ENCODE data around the gene RAVER1. TPM values are rescaled to one million over a fixed set of nuclear protein-coding genes. Genes with fewer than 3 reads are reported as not detected.
A peak's percentile ranks its signal among the peaks of the same experiment; 100 is the strongest.

RAVER1 gene
- total and polyA plus RNA-seq, 10 of the 15 experiments (the other 5 are each of a cell fraction or from before 2014, with no cell fraction given) = 0.03 to 87.0 (median 12.1) TPM

- TF ChIP-seq, protein P1, sequence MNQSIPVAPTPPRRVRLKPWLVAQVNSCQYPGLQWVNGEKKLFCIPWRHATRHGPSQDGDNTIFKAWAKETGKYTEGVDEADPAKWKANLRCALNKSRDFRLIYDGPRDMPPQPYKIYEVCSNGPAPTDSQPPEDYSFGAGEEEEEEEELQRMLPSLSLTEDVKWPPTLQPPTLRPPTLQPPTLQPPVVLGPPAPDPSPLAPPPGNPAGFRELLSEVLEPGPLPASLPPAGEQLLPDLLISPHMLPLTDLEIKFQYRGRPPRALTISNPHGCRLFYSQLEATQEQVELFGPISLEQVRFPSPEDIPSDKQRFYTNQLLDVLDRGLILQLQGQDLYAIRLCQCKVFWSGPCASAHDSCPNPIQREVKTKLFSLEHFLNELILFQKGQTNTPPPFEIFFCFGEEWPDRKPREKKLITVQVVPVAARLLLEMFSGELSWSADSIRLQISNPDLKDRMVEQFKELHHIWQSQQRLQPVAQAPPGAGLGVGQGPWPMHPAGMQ (IDR thresholded peaks at IDR 0.05; ENCODE audit: borderline replicate concordance) = no peak
- TF ChIP-seq YY1 (IDR thresholded peaks at IDR 0.05; ENCODE audit: low read depth, low read length) (0 out of 2 replicates have a peak, but pooled peaks have one; percentile 34), TCF3 (IDR thresholded peaks at IDR 0.05; ENCODE audit: borderline replicate concordance, insufficient read depth, low read depth, low read length) (0 out of 2 replicates have a peak, but pooled peaks have one; percentile 18), IKZF1 (conservative IDR thresholded peaks at IDR 0.05) (peak; percentile 52; the same call in 1 of the 2 replicates), RBBP5 (conservative IDR thresholded peaks at IDR 0.05) (no peak), E2F8 (IDR thresholded peaks at IDR 0.05; ENCODE audit: low read depth, partially characterized antibody) (no peak), ATF3 (IDR thresholded peaks at IDR 0.05; ENCODE audit: borderline replicate concordance, extremely low read depth, low read depth, low read length) (no peak), BCL3 (IDR thresholded peaks at IDR 0.05; ENCODE audit: borderline replicate concordance, insufficient read depth, low read depth, low read length, poor library complexity, severe bottlenecking) (peak; percentile 49), SIX5 (IDR thresholded peaks at IDR 0.05; ENCODE audit: low read depth, low read length, severe bottlenecking) (no peak), ESRRA (IDR thresholded peaks at IDR 0.05; ENCODE audit: low read length) (no peak), JUNB (IDR thresholded peaks at IDR 0.05) (no peak), TARDBP (IDR thresholded peaks at IDR 0.05; ENCODE audit: borderline replicate concordance) (no peak), NBN (IDR thresholded peaks at IDR 0.05) (0 out of 2 replicates have a peak, but pooled peaks have one; percentile 55), HCFC1 (IDR thresholded peaks at IDR 0.05; ENCODE audit: low read length) (no peak), HDGF (IDR thresholded peaks at IDR 0.05) (peak; percentile 32; the same call in 1 of the 2 replicates), POLR2A (IDR thresholded peaks at IDR 0.05; ENCODE audit: low read depth, low read length) (peak; percentile 85), SPI1 (IDR thresholded peaks at IDR 0.05; ENCODE audit: borderline replicate concordance, insufficient read depth, low read depth, low read length) (peak; percentile 66; the same call in 1 of the 2 replicates)
- TF ChIP-seq, protein P2, sequence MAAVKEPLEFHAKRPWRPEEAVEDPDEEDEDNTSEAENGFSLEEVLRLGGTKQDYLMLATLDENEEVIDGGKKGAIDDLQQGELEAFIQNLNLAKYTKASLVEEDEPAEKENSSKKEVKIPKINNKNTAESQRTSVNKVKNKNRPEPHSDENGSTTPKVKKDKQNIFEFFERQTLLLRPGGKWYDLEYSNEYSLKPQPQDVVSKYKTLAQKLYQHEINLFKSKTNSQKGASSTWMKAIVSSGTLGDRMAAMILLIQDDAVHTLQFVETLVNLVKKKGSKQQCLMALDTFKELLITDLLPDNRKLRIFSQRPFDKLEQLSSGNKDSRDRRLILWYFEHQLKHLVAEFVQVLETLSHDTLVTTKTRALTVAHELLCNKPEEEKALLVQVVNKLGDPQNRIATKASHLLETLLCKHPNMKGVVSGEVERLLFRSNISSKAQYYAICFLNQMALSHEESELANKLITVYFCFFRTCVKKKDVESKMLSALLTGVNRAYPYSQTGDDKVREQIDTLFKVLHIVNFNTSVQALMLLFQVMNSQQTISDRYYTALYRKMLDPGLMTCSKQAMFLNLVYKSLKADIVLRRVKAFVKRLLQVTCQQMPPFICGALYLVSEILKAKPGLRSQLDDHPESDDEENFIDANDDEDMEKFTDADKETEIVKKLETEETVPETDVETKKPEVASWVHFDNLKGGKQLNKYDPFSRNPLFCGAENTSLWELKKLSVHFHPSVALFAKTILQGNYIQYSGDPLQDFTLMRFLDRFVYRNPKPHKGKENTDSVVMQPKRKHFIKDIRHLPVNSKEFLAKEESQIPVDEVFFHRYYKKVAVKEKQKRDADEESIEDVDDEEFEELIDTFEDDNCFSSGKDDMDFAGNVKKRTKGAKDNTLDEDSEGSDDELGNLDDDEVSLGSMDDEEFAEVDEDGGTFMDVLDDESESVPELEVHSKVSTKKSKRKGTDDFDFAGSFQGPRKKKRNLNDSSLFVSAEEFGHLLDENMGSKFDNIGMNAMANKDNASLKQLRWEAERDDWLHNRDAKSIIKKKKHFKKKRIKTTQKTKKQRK (IDR thresholded peaks at IDR 0.05; ENCODE audit: low read depth, low read length) = no peak
- TF ChIP-seq, protein P3, sequence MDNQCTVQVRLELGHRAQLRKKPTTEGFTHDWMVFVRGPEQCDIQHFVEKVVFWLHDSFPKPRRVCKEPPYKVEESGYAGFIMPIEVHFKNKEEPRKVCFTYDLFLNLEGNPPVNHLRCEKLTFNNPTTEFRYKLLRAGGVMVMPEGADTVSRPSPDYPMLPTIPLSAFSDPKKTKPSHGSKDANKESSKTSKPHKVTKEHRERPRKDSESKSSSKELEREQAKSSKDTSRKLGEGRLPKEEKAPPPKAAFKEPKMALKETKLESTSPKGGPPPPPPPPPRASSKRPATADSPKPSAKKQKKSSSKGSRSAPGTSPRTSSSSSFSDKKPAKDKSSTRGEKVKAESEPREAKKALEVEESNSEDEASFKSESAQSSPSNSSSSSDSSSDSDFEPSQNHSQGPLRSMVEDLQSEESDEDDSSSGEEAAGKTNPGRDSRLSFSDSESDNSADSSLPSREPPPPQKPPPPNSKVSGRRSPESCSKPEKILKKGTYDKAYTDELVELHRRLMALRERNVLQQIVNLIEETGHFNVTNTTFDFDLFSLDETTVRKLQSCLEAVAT (IDR thresholded peaks at IDR 0.05) = 0 out of 2 replicates have a peak, but pooled peaks have one; percentile 12
Measured at GRCh38 chr19:10339380-10339960, 6.1 kb upstream of the RAVER1 start, which contains the start of gene ICAM3 (continued).

All from GM12878 (cell line).